HG03139 (cell line): ENCODE results near the gene CAMKMT.
A peak's percentile ranks its signal among the peaks of the same experiment; 100 is the strongest.

Experiments
- ATAC-seq: cut with Tn5 transposase; IDR thresholded peaks from one replicate; pipeline ENCODE4 v1.9.1; 2021; ENCODE audit not compliant: unreplicated experiment

Gene CAMKMT

DNA sequence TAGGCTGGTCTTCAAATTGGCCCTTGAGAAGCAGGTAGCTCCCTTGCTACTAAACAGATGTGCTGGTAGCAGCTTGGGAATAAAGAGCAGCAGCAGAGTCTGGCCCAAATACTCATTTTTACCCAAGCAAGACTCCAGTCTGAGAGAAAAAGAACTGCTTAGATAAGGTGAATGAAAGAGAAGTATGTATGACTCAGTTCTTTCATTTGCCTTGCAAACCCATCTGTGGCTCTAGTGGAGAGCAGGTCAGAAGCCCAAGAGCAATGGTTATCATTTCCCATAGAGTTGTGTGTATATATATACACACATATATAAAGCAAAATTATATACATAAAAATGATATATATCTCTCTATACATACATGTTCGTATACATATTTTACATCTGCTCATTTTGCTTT, 80.3 kb downstream of the CAMKMT start:
- ATAC-seq = no peak

DNA sequence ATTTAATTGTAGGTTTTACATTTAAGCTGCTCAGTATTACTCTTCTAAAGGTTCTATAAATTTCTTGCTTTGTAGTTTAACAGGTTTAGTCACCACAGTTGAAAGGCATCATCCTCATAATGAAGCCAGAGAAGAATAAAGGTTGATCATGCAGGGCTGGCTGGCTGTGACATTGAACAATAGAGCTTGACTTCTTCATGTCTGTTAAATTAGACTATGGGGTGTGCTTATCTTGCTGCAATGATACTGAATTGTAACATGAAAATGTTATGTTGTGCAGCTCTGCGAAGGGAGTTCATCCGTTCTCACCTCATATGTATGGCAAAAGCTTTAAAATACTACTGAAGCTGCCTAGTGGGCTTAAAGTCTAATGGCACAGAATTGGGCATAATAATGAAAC, 81.8 kb downstream of the CAMKMT start:
- no peak for ATAC-seq

DNA sequence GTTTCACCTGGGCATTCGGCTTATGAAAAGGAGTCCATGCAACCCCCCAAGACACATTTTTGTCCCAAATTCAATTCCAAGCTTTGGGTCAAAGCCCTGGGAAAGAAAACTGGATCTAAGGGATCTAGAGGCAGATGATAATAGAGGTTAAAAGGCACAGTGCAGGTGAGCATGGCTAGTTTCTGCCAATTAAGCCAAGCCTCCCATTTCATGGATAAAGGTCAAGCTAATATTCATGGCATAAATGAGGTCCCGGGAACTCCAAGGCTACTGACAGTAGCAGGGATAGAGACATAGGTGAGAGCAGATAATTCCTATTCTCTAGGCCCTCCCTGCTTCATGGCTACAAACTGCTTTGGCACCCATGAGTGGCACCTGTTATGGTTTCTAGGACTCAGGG, 83.1 kb downstream of the CAMKMT start:
- no peak for ATAC-seq

DNA sequence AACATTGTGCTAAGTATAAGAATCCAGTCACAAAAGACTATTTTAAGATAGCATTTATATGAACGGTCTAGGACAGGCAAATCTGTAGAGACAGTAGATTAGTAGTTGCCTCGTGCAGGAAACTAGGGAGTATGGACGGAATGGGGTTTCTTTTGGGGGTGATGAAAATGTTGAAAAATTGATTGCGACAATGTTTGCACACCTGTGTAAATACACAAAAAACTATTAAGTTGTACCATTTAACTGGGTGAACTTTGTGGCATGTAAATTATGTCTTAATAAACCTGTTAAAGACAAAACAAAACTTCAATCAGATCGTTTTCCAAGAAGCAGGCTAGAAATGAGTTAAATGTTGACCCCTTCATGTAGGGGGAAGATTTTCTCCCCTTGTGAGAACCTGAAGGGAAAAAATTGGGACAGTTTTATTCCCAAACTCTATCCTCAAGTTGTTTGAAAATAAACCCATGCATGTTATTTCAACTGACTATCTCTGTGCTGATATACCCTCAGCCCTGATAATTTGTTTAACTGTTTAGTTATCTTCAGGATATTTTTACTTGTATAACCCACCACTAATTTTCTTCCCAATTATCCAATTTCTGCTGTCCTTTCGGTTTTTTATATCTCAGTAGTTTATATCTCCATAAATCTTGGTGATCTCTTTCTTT, 87.2 kb downstream of the CAMKMT start:
- ATAC-seq = no peak

DNA sequence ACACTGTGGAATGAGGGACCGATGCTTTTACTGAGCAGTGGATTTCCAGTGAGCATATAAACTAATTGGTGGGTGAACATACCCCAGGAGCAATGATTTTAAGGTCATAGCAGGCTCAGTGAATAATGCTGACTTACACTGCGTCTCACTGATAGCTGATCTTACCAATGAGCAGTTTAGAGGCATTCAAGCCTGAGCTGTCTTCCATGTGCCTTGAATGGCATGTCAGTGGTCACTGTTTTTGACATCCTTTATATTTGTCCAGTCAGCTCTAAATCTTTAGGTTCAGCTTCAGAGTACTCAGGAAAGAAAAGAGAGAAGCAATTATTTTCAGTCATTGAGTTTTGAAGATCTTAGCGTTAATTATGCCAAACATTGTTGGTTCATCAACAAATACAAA, 88.3 kb downstream of the CAMKMT start:
- ATAC-seq = no peak

DNA sequence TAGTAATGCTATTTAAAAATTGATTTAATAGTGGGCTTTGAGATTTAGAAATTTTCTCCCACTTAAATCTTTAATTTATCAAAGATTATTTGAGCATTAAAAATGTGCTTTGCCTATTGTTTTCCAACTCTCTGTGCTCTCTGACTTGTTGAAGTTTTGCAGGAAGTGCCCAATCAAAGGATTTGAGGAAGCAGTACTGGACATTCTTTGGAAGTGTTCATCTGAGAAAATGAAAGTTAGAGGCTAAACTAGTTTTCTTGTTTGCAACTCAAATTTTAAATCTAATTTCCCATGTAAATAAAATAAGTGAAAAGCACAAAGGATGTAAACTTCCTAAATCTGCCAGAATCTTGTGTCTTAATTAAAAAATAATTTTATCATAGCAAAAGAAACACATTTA, 89.1 kb downstream of the CAMKMT start:
- no peak for ATAC-seq

DNA sequence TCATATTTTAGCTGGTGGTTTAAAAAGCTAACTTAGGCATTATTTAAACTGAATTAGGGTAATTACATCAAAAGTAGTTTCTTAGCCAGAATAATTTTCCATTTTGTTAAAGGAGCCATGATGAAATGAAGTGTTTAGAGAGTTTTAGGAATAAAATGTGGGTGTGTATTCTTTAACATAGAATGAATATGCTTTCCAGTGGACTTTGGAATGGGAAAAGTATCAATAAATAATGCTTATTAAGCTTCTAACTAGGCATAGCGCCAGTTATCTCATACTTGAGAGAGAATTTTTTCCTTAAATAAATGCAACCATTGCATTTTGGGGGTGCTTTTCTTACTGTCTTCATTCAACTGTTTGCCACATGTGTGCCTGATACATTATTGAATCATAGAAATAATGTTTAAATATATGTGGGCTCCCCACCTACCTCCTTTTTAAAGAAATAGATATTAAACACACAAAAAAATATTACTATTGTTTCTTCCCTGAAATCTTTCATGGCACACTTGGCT, 90.4 kb downstream of the CAMKMT start:
- no peak for ATAC-seq

DNA sequence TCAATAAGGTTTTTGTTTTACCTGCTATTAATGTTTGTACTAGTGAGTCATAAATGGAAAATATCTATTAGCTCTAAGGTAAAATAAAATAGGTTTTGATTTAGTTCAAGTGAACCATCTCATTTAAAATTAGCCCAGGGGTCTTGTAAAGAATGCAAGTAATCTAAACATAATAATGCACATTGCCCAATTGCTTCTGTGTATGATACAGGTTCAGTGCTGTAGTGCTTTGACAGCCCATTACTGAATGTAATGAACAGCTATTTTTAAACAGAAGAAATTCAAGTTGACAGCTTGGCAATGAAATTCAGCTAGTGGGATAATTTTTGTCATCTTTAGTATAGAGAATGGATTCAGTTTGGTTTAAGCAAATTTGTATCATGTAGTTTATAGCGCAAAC, 91.5 kb downstream of the CAMKMT start:
- ATAC-seq = no peak

DNA sequence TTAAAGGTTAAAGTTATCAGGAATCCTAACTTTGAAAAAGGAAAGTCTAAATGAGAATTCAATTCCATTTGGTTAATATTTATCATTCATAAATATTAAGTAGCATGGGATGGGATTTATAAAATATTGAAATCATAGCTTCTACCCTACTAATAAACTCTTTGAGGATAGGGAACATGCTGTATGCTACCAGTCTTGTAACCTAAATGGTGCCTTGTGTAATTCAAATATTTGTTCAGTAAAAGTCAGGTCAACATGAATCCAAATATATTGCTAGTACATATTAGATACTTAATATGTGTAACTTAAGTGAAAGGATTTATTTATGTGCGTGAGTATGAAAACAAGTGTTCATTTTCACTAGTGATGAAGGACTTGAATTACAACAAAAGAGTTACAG, 94.1 kb downstream of the CAMKMT start:
- no peak for ATAC-seq

DNA sequence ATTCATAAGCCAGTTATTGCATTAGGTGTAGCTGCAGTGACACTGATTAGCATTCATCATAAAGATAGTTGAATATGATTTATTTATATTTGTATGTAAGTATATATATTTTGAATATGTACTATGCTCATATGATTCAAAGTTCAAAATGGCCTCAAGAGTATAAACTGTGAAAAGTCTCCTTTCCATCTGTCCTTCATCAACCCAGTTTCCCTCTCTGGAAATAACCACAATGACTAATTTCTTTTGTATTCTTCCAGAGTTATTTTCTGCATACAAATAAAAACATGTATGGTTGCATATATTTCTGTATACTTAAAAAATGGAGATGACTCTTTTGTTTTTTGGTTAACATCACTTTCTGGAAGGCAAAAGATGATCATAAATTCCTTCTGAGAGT, 95.2 kb downstream of the CAMKMT start:
- no peak for ATAC-seq

DNA sequence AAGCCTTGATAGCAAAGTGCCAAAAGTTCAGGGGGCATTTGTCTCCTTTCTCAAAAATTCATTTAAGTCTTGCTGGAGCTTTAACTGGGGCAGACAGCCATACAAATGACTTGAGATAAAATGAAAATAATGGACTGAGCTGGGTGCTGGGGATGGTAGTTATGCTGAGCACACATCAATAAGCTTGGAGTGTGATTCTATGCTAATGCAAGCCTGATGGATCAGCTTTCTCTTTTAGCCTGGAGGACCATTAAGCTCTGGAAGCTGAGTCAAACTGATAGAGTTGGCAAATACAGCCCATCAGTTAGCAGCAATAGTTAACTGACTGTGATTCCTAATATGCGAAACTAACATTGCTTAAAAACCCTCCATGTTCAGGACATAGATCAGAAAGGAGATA, 98.0 kb downstream of the CAMKMT start:
- ATAC-seq = no peak

DNA sequence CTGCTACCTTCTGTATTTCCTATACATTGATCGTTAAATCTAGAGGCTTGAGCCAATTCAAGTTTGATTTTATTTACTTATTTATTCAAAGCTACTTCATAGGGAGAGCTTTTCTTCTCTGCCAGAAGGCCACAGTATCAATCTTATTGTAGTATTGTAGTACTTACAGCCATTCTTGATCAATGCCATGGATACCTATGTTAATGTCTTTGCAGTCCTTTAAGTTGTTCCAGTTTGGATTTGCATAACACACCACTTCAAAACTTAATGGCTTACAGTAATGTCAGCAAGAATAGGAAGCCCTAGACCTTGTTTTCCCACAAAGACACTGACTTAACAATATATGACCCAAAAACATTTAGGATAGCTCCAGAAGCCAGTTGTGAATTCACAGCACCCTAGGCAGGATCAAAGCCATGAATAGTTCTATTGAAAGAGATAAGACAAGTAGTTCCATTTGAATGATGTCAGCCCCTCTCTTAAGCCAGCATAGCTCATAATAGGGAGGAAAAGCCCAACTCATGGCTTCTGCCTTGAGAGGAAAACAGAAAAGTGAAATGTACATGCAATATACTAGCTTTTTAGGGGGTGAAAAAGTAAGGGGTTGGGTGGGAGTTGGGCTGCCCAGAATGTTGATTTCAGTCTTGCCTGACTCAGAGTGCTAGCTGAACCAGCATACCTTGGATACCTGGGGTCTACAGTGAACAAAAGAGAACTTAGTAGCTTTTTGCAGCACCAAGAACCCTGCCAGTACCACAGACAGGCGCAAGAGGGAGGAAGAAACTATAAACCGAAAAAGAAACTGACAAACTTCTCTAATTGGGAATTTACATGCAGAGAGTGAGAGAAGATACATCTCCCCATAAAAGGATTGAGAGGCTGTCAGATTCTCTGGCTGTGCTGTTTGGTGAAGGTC, 101.4 kb downstream of the CAMKMT start:
- no peak for ATAC-seq

DNA sequence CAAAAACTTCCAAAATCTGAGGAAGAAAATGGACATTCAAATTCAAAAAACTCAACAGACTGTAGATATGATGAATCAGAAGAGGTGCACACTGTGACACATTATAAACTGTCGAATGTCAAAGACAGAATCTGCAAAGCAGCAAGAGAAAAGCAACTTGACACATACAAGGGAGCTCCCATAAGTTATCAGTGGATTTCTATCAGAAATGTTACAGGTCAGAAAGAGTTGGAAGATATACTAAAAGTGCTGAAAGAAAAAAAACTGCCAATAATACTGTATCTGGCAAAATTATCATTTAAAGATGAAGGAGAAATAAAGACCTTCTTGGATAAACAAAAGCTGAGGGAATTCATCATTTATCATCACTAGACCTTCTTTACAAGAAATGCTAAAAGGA, 102.7 kb downstream of the CAMKMT start:
- ATAC-seq = no peak

DNA sequence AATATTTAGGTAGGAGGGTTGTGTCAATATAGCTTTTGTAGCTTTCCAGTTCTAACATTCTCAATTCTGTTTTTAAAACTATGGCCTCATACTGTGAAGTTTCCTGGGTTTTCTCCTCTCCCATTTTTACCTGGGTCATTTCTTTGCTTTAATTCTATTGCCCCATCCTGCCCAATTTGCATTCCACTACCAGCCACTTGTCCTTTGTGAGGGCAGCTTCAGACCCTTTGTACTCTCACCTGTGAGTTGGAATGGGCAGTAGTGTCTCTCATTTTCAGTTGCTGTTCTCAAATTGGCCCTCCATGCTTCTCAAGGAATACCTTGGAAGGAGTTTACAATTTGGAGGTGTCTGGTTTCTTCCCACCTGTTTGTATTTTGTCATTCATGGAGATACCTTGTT, 108.4 kb downstream of the CAMKMT start:
- no peak for ATAC-seq

DNA sequence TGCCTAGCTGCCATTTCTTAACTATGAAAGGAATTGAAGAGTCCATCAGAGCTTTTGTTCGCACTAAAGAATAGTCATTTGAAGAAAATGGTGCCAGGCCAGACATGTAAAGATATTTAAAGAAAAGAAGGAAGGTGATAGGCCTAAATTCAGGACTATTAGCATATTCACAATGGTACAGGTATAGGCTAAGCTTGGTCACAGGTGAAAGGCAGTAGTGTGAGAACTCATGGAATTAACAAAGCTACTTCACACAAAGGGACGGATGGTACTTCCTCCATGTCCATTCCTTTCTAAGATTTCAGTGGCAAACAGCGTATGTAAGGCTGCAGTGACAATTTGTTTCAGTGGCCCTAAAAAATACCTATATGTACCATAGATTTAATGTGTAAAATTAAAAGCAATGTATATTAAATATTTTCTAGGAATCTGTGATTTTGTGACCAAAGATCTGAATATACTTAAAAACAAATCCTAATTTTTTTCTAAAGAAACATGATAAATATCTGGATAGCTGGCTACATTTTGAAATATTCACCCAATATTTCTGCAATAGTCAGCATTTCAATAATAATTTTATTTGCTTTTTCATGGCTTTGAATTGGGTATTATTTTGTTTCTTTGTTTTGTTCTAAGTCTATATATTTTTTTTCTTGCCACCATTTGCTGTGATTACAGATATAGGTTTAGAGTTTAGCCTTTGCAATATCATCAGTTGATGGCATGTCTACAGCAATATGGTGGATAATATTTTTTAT, 116.1 kb downstream of the CAMKMT start:
- ATAC-seq = no peak

DNA sequence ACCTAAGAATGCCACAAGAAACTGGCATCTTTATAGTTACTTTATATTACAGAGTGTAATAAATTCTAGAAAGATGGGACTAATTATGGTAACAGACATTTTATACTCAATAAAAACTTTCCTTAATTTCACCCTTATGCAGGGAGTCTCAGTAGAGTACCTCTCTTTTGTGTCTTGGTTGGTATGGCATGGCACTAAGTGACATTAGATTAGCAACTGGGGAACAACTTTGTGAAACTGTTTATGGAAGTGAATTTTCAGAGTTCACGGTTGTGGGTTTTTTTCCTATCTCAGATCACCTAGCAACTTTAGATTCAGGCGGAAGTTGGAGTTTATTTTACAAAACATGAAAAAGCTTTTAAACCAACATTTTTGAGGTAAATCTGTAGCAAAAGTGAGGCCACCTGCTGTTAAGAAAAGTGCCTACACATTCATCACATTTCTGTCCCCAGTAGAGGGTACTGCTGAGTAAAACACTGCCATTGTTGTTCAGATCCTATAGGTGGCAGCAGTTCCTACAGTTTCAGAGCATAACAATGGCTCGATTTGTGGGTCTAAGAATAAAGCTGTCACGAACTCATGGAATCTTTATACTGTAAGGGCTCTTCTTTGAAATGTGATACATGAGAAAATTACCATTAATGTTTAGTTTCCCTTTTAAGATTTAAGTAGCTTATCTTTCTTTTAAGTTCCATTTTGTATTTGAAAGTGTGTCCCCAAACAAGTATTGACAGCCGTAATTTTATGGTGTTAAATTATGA, 117.6 kb downstream of the CAMKMT start:
- peak; percentile 87 for ATAC-seq

DNA sequence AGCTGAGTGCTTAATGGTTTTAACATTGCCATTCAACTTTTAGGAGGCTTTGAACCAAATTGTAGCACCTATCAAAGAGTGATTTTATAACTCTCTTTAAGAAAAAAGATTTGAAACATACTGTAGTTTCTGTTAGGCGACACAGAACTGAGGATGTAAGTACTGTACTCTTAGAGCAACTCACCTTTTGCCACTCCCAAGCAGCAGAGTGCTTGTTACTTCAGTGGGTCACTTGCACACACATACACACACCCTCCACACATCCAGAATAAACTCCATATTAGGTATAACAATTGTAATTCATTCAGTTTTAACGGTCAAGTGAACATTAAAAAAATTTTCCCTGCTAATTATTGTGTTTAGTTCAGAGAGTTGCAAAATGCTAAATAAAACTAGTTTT, 118.3 kb downstream of the CAMKMT start:
- no peak for ATAC-seq

DNA sequence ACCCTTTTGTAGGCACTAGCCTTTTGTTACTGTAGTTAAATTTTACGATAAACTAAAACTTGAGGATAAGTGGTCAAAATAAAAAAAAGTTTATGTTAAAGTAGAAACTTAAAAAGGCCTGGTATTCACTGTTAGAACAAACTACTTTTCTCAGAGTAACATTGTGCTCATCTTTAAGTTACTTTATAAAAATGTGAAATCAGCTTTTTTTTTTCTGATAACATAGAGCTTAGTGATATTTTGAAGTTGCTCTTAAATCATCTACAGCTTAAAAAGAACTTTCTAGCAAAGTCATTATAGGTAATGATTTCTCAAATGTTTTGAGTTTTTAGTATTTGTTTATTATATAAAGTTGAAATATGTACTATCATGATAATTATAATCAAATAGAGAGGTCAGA, 125.3 kb downstream of the CAMKMT start:
- no peak for ATAC-seq

DNA sequence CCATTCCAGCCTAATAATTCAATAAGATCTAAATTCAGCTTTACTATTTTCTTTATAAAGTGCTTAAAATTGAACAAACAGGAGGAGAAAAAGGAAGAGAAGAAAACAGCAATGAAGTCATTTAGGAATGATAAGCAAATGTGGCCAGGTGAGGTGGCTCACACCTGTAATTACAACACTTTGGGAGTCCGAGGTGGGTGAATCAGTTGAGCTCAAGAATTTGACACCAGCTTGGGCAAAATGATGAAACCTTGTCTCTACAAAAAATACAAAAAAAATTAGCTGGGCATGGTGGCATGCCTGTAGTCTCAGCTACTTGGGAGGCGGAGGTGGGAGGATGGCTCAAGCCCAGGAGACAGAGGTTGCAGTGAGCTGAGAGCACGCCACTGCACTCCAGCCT, 129.0 kb downstream of the CAMKMT start:
- ATAC-seq = no peak

DNA sequence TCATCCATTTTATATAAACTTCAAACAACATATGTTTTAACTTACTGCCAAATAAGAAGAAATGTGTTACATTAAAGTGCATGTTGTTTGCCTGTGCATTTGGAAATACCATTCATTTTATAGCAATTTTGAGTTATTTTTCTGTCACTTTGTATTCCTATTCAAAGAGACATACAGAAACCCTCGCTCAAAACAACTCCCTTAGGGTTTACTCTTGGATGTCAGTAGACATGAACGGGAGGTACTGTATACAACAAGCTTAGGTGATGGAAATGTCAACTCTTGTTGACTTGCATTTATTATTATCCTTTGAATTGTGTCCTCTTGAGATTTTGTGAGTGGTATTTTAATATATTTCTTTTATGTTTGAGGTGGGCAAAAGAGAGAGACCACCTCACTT, 132.3 kb downstream of the CAMKMT start:
- no peak for ATAC-seq

DNA sequence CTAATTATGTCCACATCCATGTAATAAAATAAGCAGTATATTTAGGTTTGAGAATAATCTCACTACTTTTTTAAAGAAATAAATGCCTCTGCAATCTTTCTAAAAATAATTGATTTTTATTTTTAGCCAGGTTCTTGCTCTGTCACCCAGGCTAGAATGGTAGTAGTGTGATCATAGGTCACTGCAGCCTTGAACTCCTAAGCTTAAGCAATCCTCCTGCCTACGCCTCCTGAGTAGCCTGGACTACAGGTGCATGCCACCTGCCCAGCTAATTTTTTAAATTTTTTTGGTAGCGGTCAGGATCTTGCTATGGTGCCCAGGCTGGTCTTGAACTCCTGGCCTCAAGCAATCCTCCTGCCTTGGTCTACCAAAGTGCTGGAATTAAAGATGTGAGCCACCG, 133.3 kb downstream of the CAMKMT start:
- ATAC-seq = no peak
